ENCODE results near the gene FRY.

DNA sequence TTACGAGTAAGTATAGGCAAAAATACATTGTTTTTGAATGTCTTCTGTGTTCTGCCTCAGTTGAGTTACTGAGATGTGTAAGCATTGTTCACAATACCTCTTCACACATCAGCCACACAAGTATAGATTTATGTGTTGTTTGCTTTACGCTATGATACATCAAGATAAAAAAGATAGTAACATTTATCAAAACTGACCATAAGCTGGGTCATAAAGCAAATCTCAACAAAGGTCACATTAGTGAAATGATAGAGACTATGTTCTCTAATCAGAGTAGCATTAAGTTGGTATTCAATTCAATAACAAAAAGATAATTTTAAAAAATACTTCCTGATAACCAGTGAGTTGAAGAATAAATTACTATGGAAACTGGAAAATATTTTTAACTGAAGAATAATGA, 156.1 kb downstream of the FRY start:
- TF ChIP-seq POLR2A (IDR thresholded peaks at IDR 0.05; ENCODE audit: low read depth, low read length) (no peak), SPI1 (IDR thresholded peaks at IDR 0.05; ENCODE audit: low read depth, low read length) (no peak), TAF1 (IDR thresholded peaks at IDR 0.05; ENCODE audit: low read depth, low read length) (no peak), POLR2AphosphoS5 (IDR thresholded peaks at IDR 0.05; ENCODE audit: low read depth, low read length) (no peak), POU2F2 (IDR thresholded peaks at IDR 0.05; ENCODE audit: low read depth, low read length) (no peak)

Data from GM12891 (cell line).